Sciatic nerve (tissue), 2 donors: Measurements from ENCODE around the gene SLC35F4. TPM values are rescaled to one million over a fixed set of nuclear protein-coding genes. Genes with fewer than 3 reads are reported as not detected.
"Not testable (repeated sequence)": the region's sequence is repeated elsewhere in the genome, so short reads cannot be mapped to it uniquely, and the experiment has no call there.

Experiments
- ATAC-seq: fragments of 200-7000 bp; cut with Tn5 transposase; one replicate; pipeline ENCODE4 v1.9.1; 2020; ENCODE audit warnings: mild to moderate bottlenecking, moderate library complexity
- DNase-seq: peaks from one replicate; pipeline ENCODE4 v3.0.0-alpha.2; 2020; ENCODE audit warnings: low spot score
- intact Hi-C: fragments of 100-400 bp; cut with DNase I; formaldehyde crosslinking; loops from one replicate; pipeline ENCODE4 v1.14.2; 2022
- total RNA-seq: library from RNA; stranded (reverse); fragmentation: NEBNext Ultra II Directional; extraction: Animal tissue kit (Norgen Biotek cat#: 25700); gene quantifications from one replicate; pipeline ENCODE4 v1.2.1, GENCODE V29; 2021
- donor health status: DM: no; HTN: no; CAD: no.
- donor health status: DM: no; HTN: no; CAD: no.

SLC35F4 gene
- total RNA-seq, 1 donor from 2014 or later: not detected

GRCh38 chr14:57746563-57746962, 119.3 kb downstream of the SLC35F4 start:
- no peak for DNase-seq
- ATAC-seq: no peak
- intact Hi-C loops: no loop called here

GRCh38 chr14:57739516-57739915, 126.4 kb downstream of the SLC35F4 start:
- ATAC-seq (no peak), DNase-seq (no peak)
- intact Hi-C loops: no loop called here

- intact Hi-C loops: no loop called here
- DNase-seq (no peak), ATAC-seq (no peak)
Measured at GRCh38 chr14:57737598-57737997, 128.3 kb downstream of the SLC35F4 start.

- no peak for DNase-seq
- ATAC-seq: no peak
- intact Hi-C loops: no loop called here
Measured at GRCh38 chr14:57736391-57736790, 129.5 kb downstream of the SLC35F4 start.

- ATAC-seq (no peak), DNase-seq (no peak)
- intact Hi-C loops: no loop called here
Measured at GRCh38 chr14:57735276-57735675, 130.6 kb downstream of the SLC35F4 start.

GRCh38 chr14:57732463-57733285, 133.2 kb downstream of the SLC35F4 start:
- intact Hi-C loops: no loop called here
- ATAC-seq (no peak), DNase-seq (no peak)

GRCh38 chr14:57729208-57730187, 136.4 kb downstream of the SLC35F4 start:
- ATAC-seq: no peak
- intact Hi-C loops: no loop called here
- no peak for DNase-seq

- intact Hi-C loops: no loop called here
- ATAC-seq: no peak
- no peak for DNase-seq
Measured at GRCh38 chr14:57725399-57726077, 140.4 kb downstream of the SLC35F4 start.

GRCh38 chr14:57722141-57722540, 143.8 kb downstream of the SLC35F4 start:
- DNase-seq, ATAC-seq, intact Hi-C loops: not testable (repeated sequence)

GRCh38 chr14:57714487-57714931, 151.4 kb downstream of the SLC35F4 start:
- no peak for ATAC-seq
- intact Hi-C loops: no loop called here
- no peak for DNase-seq

- intact Hi-C loops: no loop called here
- no peak for ATAC-seq
- DNase-seq: no peak
Measured at GRCh38 chr14:57712698-57713097, 153.2 kb downstream of the SLC35F4 start.

GRCh38 chr14:57712102-57712501, 153.8 kb downstream of the SLC35F4 start:
- DNase-seq: no peak
- intact Hi-C loops: no loop called here

GRCh38 chr14:57709909-57710308, 156.0 kb downstream of the SLC35F4 start:
- DNase-seq (no peak), ATAC-seq (no peak)
- intact Hi-C loops: no loop called here

More at GRCh38 chr14:57712102-57712501, 153.8 kb downstream of the SLC35F4 start:
- no peak for ATAC-seq

- ATAC-seq, DNase-seq, intact Hi-C loops: not testable (repeated sequence)
Measured at GRCh38 chr14:57709086-57709485, 156.8 kb downstream of the SLC35F4 start.

- ATAC-seq: no peak
- DNase-seq: no peak
- intact Hi-C loops: no loop called here
Measured at GRCh38 chr14:57707219-57707618, 158.7 kb downstream of the SLC35F4 start.

GRCh38 chr14:57704763-57705162, 161.1 kb downstream of the SLC35F4 start:
- ATAC-seq (no peak), DNase-seq (no peak)
- intact Hi-C loops: no loop called here

- intact Hi-C loops: no loop called here
- no peak for DNase-seq
- ATAC-seq: no peak
Measured at GRCh38 chr14:57699947-57700346, 165.9 kb downstream of the SLC35F4 start.

- intact Hi-C loops: no loop called here
- DNase-seq (no peak), ATAC-seq (no peak)
Measured at GRCh38 chr14:57692671-57693070, 173.2 kb downstream of the SLC35F4 start.

- DNase-seq (no peak), ATAC-seq (no peak)
- intact Hi-C loops: no loop called here
Measured at GRCh38 chr14:57687416-57687815, 178.5 kb downstream of the SLC35F4 start.
